H1 (cell line): ENCODE data around the gene ESD.

Source experiments
- ATF2 ChIP-seq: IDR thresholded peaks from 2 replicates; pipeline ENCODE4 v1.6.1; 2012; ENCODE audit warnings: low read length, inconsistent platforms
- CTCF ChIP-seq, 3 experiments: IDR thresholded peaks; 1 replicate in 2 of 3; 2 replicates in 1 of 3; pipeline versions ENCODE4 v1.5.1 to v1.6.1; 2011; ENCODE audit warnings: low read length in 3 of 3, mild to moderate bottlenecking in 3 of 3, inconsistent platforms in 2 of 3, low read depth in 1 of 3, moderate library complexity in 1 of 3; ENCODE audit not compliant: insufficient read depth in 1 of 3; ENCODE audit errors: control extremely low read depth in 1 of 3
- EP300 ChIP-seq, 2 experiments: IDR thresholded peaks; 1 replicate in 1 of 2; 2 replicates in 1 of 2; pipeline ENCODE4 v1.6.1; 2011 to 2012; ENCODE audit warnings: low read depth in 2 of 2, low read length in 2 of 2, mild to moderate bottlenecking in 2 of 2, borderline replicate concordance in 1 of 2, inconsistent platforms in 1 of 2, moderate library complexity in 1 of 2
- MAFK ChIP-seq: IDR thresholded peaks from 2 replicates; pipeline ENCODE4 v1.6.1; 2012; ENCODE audit warnings: low read depth, mild to moderate bottlenecking, improper control_type of control experiment, low read length
- POLR2A ChIP-seq, 2 experiments: IDR thresholded peaks; 1 replicate in 1 of 2; 2 replicates in 1 of 2; pipeline ENCODE4 v1.6.1; 2011; ENCODE audit warnings: low read depth in 2 of 2, low read length in 2 of 2, mild to moderate bottlenecking in 2 of 2; ENCODE audit errors: control extremely low read depth in 1 of 2
- TAF1 ChIP-seq: IDR thresholded peaks from 2 replicates; pipeline ENCODE4 v1.6.1; 2011; ENCODE audit warnings: mild to moderate bottlenecking, low read depth, low read length
- TCF12 ChIP-seq: IDR thresholded peaks from 2 replicates; pipeline ENCODE4 v1.6.1; 2011; ENCODE audit warnings: low read depth, mild to moderate bottlenecking, low read length
- TEAD4 ChIP-seq: IDR thresholded peaks from 2 replicates; pipeline ENCODE4 v1.6.1; 2012; ENCODE audit warnings: low read depth, low read length, inconsistent platforms, mixed read lengths

GRCh38 chr13:46757640-46758039 is 39.3 kb downstream of the ESD start:
- TF ChIP-seq MAFK (no peak), ATF2 (no peak), EP300 (IDR thresholded peaks at IDR 0.05; ENCODE audit: borderline replicate concordance in 1 of 2, low read depth in 2 of 2, low read length in 2 of 2) (no peak), POLR2A (IDR thresholded peaks at IDR 0.05; ENCODE audit: control extremely low read depth in 1 of 2, low read depth in 2 of 2, low read length in 2 of 2) (no peak), CTCF (IDR thresholded peaks at IDR 0.05; ENCODE audit: control extremely low read depth in 1 of 3, insufficient read depth in 1 of 3, low read depth in 1 of 3, low read length in 3 of 3) (no peak), TCF12 (no peak), TEAD4 (no peak), TAF1 (no peak)
